SIG-M5 (cell line): ENCODE measurements around the gene GPR101.
"Not testable (repeated sequence)": the region's sequence is repeated elsewhere in the genome, so short reads cannot be mapped to it uniquely, and the experiment has no call there.

Experiments used
- DNase-seq: peaks from one replicate; lab custom pipeline; 2025; lab: John Stamatoyannopoulos, UW

GPR101 gene

DNA sequence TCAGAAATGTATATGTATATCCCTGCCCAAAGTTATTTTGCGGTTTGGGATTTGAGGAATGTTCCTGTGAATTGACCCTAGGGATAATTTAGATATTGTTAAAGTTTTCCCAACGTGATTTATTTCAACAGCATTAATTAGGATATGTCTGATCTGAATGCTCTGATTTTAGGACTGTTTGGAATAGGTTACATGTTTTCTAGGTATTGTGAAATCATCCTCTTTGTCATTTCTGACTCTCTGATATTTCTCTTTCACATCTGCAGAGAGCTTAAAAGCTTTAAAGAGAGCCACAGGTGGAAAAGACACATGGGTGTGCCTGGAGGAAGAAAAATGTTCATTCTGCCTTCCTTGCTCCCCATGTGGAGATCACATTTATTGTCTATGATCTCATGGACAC is 5.1 kb downstream of the GPR101 start:
- DNase-seq, result no peak

DNA sequence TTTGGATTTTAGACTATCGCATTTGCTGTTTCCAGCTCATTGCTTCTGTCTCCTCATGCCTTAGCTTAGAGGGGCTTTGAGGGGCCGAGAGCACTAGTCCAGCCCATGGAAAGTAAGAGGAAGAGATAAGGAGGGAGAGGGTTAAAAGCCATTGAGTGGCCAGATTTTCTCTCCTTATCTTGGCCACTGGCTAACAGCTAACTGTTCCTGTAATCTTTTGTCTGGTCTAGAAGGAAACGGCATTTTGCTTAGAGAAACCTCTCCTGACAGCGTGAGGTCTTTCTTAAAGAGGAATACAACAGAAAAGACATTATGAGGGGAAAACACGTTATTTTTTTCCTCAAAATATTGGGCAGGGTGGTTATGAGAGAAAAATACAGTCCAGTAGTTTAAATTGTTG is 7.9 kb downstream of the GPR101 start:
- DNase-seq, result no peak

DNA sequence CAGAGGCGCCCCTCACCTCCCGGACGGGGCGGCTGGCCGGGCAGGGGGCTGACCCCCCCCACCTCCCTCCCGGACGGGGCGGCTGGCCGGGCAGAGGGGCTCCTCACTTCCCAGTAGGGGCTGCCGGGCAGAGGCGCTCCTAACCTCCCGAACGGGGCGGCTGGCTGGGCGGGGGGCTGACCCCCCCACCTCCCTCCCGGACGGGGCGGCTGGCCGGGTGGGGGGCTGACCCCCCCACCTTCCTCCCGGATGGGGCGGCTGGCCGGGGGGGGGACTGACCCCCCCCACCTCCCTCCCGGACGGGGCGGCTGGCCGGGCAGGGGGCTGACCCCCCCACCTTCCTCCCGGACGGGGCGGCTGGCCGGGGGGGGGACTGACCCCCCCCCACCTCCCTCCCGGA is 33.6 kb downstream of the GPR101 start:
- not testable (repeated sequence) for DNase-seq

DNA sequence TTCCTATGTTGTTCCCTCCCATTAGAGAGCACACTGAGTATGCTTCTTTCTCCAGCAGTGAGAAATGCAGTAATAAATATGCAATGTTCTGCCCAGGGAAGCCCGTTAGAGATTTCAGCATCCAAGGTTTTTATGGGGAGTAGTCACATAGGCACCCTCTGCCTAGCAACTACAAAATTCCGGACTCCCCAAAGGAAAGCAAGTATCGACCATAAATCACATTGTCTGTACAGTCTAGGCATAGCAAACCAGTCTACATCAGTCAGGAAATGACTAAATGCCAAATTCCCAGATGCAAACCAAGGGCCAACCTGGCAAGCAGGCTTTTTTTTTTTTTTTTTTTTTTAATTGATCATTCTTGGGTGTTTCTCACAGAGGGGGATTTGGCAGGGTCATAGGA is 34.8 kb downstream of the GPR101 start:
- DNase-seq, result no peak
